ENCODE results near the gene PLEKHA5.

GRCh38 chr12:19151298-19151697 lies 21.8 kb downstream of the PLEKHA5 start:
- no peak for TF ChIP-seq CTCF (conservative IDR thresholded peaks at IDR 0.05; ENCODE audit: low read depth in 2 of 2)
- TF ChIP-seq REST (IDR thresholded peaks at IDR 0.05; ENCODE audit: unreplicated experiment) = no peak
- no peak for TF ChIP-seq EZH2 (IDR thresholded peaks at IDR 0.05; ENCODE audit: low read depth, unreplicated experiment)
- no peak for TF ChIP-seq POLR2AphosphoS5 (IDR thresholded peaks at IDR 0.05; ENCODE audit: low read depth)
- no peak for TF ChIP-seq CREB1 (CRISPR knock-in tag; IDR thresholded peaks at IDR 0.05; ENCODE audit: low read depth)
- no peak for TF ChIP-seq JUNB (IDR thresholded peaks at IDR 0.05; ENCODE audit: unreplicated experiment)
- no peak for TF ChIP-seq ZNF331 (CRISPR knock-in tag; IDR thresholded peaks at IDR 0.05; ENCODE audit: low read depth)
- no peak for TF ChIP-seq STAT1 (IDR thresholded peaks at IDR 0.05; ENCODE audit: unreplicated experiment)
- no peak for TF ChIP-seq EZH2phosphoT487 (IDR thresholded peaks at IDR 0.05; ENCODE audit: unreplicated experiment)
- no peak for TF ChIP-seq ZNF462 (CRISPR knock-in tag; IDR thresholded peaks at IDR 0.05)

All from GM23338 (cell line).